CD8-positive, alpha-beta memory T cell (primary cell): ENCODE results near the gene HMCN2. TPM values are rescaled to one million over a fixed set of nuclear protein-coding genes. Genes with fewer than 3 reads are reported as not detected.

Experiments used
- CTCF ChIA-PET: fragments of 350-600 bp; sonication (Branson Sonifier 250); formaldehyde crosslinking; loops from one replicate; lab custom pipeline; 2021; ENCODE audit warnings: antibody characterized with exemption; lab: Charles Lee
- POLR2A ChIA-PET: fragments of 350-600 bp; sonication (Branson Sonifier 250); formaldehyde crosslinking; loops from one replicate; lab custom pipeline; 2021; ENCODE audit warnings: antibody characterized with exemption; lab: Charles Lee
- DNase-seq, 5 donors: peaks; one replicate each; pipeline versions ENCODE4 v3.0.0 to v3.0.0-alpha.2; 2020 to 2022; ENCODE audit warnings: mixed read lengths in 1 of 5
- H3K27ac ChIP-seq: one replicate; pipeline ENCODE4 v1.7.0; 2013; ENCODE audit warnings: low read depth, mild to moderate bottlenecking, low read length, moderate library complexity
- H3K27me3 ChIP-seq: 2 replicates; pipeline ENCODE4 v1.7.0; 2013; ENCODE audit warnings: low read length, mild to moderate bottlenecking; ENCODE audit not compliant: insufficient read depth, poor library complexity, severe bottlenecking
- H3K36me3 ChIP-seq: 2 replicates; pipeline ENCODE4 v1.7.0; 2013; ENCODE audit warnings: mild to moderate bottlenecking, low read length, moderate library complexity; ENCODE audit not compliant: insufficient read depth
- H3K4me1 ChIP-seq: 2 replicates; pipeline ENCODE4 v1.7.0; 2013; ENCODE audit warnings: mild to moderate bottlenecking, low read length, moderate library complexity; ENCODE audit not compliant: insufficient read depth
- H3K4me3 ChIP-seq: 2 replicates; pipeline ENCODE4 v1.7.0; 2013; ENCODE audit warnings: mild to moderate bottlenecking, low read length
- H3K9me3 ChIP-seq: 2 replicates; pipeline ENCODE4 v1.7.0; 2013; ENCODE audit warnings: mild to moderate bottlenecking, low read length
- H3K27ac Mint-ChIP-seq, 8 donors: one replicate each; pipeline ENCODE4 v1.8.0; 2020 to 2021; ENCODE audit warnings: mixed read lengths in 8 of 8, mild to moderate bottlenecking in 6 of 8, inconsistent platforms in 3 of 8, moderate library complexity in 3 of 8
- H3K27me3 Mint-ChIP-seq, 2 donors: one replicate each; pipeline ENCODE4 v1.8.0; 2020 to 2021; ENCODE audit warnings: mixed read lengths in 2 of 2, mild to moderate bottlenecking in 1 of 2, moderate library complexity in 1 of 2
- H3K36me3 Mint-ChIP-seq, 3 donors: one replicate each; pipeline ENCODE4 v1.8.0; 2020 to 2021; ENCODE audit warnings: mixed read lengths in 3 of 3, inconsistent platforms in 1 of 3, mild to moderate bottlenecking in 1 of 3
- H3K4me1 Mint-ChIP-seq, 3 donors: one replicate each; pipeline ENCODE4 v1.8.0; 2020 to 2021; ENCODE audit warnings: mixed read lengths in 3 of 3, inconsistent platforms in 1 of 3, mild to moderate bottlenecking in 1 of 3
- H3K4me3 Mint-ChIP-seq, 7 donors: one replicate each; pipeline ENCODE4 v1.8.0; 2020 to 2021; ENCODE audit warnings: mixed read lengths in 7 of 7, mild to moderate bottlenecking in 6 of 7, moderate library complexity in 4 of 7, inconsistent platforms in 2 of 7
- H3K9me3 Mint-ChIP-seq, 5 donors: one replicate each; pipeline ENCODE4 v1.8.0; 2020 to 2022; ENCODE audit warnings: mixed read lengths in 5 of 5, mild to moderate bottlenecking in 3 of 5, moderate library complexity in 2 of 5, inconsistent platforms in 1 of 5
- polyA plus RNA-seq: library from polyadenylated mRNA; unstranded; fragments of 300-500 nt; fragmentation: Illumina TruSeq; gene quantifications from one replicate; pipeline ENCODE4 v1.2.3, GENCODE V29; 2021
- total RNA-seq, 2 experiments: library from RNA; stranded (reverse); gene quantifications; one replicate each; pipeline ENCODE4 v1.2.3, GENCODE V29; 2021

The HMCN2 gene
- total and polyA plus RNA-seq, 3 experiments from 2014 or later: not detected

DNA sequence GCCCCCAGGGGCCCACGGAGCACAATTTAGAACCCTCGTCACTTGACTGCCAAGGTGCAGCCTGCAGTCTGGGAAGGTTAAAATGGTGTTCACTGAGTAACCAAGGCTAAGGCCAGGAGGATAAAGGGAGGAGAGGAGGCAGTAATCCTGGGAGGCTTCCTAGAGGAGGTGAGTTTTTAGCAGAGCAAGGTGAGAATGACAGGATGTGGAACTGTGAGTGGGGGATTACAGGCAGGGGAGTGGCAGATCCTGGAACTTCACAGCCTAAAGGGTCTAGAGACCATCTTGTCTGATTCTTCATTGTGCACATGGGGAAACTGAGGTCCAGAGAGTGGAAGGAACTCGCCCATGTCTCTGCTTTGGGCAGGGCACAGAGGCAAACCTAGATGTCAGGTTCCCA, 136.7 kb downstream of the HMCN2 start:
- Histone ChIP-seq H3K4me3 (no peak overlapping the region), H3K9me3 (no peaks in the 10 kb centered on the region), H3K4me1 (no peaks in the 10 kb centered on the region), H3K27ac (no peak overlapping the region), H3K36me3 (no peaks in the 10 kb centered on the region), H3K27me3 (no peaks in the 10 kb centered on the region)
- DNase-seq: no peak
- ChIA-PET CTCF (no interaction called here), POLR2A (no interaction called here)
- H3K27ac Mint-ChIP-seq: no peak overlapping the region
- no peaks in the 10 kb centered on the region for H3K9me3 Mint-ChIP-seq
- H3K27me3 Mint-ChIP-seq: peaks cover 1 to 13% of the 10 kb centered on the region in 2 donors
- no peak overlapping the region for H3K4me3 Mint-ChIP-seq
- no peaks in the 10 kb centered on the region for H3K4me1 Mint-ChIP-seq
- H3K36me3 Mint-ChIP-seq: no peaks in the 10 kb centered on the region

DNA sequence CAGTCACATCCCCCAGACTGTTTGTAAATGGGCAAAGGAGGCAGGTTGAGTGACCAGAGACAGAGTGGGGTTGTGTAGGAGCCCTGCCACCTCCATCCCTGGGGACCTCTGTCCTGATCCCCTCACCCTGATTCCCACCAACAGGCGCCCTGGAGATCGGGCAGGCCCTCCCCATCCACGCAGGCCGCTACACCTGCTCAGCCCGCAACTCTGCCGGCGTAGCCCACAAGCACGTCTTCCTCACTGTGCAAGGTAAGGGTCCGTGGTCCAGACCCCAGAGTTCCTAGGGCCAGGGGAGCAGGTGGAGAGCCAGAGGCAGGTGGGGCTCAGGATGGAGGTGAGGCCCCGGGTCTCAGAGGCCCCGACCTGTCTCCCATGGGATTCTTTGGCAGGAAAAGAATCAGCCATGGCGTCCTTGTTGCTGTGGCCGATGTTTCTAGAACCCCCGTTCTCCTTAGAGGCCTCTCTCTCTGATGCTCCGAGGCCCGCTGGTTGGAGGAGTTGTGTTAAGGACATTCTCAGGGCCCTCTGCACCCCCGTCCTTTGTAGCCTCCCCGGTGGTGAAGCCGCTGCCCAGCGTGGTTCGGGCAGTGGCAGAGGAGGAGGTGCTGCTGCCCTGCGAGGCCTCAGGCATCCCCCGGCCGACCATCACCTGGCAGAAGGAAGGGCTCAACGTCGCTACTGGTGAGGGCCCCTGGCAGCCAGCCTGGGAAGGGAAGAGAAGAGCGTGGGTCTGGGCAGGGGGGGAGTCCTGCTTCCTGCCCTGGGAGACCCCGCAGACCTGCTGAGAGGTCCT, 137.3 kb downstream of the HMCN2 start:
- Mint-ChIP-seq H3K27me3 (peaks cover 1 to 13% of the 10 kb centered on the region in 2 donors), H3K4me1 (no peaks in the 10 kb centered on the region), H3K36me3 (no peaks in the 10 kb centered on the region), H3K4me3 (no peak overlapping the region), H3K27ac (no peak overlapping the region), H3K9me3 (no peaks in the 10 kb centered on the region)
- Histone ChIP-seq H3K27ac (no peak overlapping the region), H3K27me3 (no peaks in the 10 kb centered on the region), H3K36me3 (no peaks in the 10 kb centered on the region), H3K4me3 (no peak overlapping the region), H3K4me1 (no peaks in the 10 kb centered on the region), H3K9me3 (no peaks in the 10 kb centered on the region)
- POLR2A ChIA-PET: no interaction called here
- no peak for DNase-seq
- CTCF ChIA-PET: no interaction called here

- Mint-ChIP-seq H3K4me3 (no peak overlapping the region), H3K9me3 (no peaks in the 10 kb centered on the region), H3K27me3 (peaks cover 1 to 13% of the 10 kb centered on the region in 2 donors), H3K36me3 (no peaks in the 10 kb centered on the region), H3K27ac (no peak overlapping the region), H3K4me1 (no peaks in the 10 kb centered on the region)
- Histone ChIP-seq H3K27me3 (no peaks in the 10 kb centered on the region), H3K4me3 (no peak overlapping the region), H3K27ac (no peak overlapping the region), H3K4me1 (no peaks in the 10 kb centered on the region), H3K36me3 (no peaks in the 10 kb centered on the region), H3K9me3 (no peaks in the 10 kb centered on the region)
- ChIA-PET CTCF (no interaction called here), POLR2A (no interaction called here)
- no peak for DNase-seq
These were observed 140.2 kb downstream of the HMCN2 start for GRCh38 chr9:130405657-130406257.

DNA sequence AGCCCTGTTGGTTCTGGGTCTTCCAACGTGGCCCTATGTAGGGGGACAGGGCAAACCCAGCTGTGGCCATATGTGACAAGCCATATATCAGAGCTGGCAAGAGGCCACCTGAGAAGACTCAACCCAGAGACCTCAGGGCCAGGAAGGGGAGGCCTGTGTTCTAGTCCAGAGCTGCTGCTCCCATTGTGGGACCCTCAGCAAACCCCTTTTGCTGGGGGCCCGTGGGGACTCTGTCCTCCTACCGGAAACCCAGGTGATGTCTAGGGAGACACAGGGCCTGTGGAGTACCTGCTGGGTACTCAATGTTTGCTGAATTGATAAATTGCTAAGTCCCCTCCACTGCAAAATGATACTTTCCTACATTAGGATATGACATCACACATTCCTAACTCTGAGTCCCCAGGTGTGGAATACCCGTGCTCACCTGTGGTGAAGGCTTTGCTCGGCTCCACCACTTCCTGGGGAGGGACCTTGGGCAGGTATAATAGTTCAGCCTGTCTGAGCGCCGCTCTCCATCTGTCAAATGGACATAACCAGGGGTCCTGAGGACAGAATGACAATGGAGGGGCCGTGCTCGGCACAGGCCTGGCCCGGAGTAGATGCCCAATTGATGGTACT, 140.8 kb downstream of the HMCN2 start:
- POLR2A ChIA-PET: no interaction called here
- no peaks in the 10 kb centered on the region for H3K4me1 Mint-ChIP-seq
- Histone ChIP-seq H3K4me3 (no peak overlapping the region), H3K4me1 (no peaks in the 10 kb centered on the region), H3K27me3 (no peaks in the 10 kb centered on the region), H3K27ac (no peak overlapping the region), H3K9me3 (no peaks in the 10 kb centered on the region), H3K36me3 (no peaks in the 10 kb centered on the region)
- no peak for DNase-seq
- H3K4me3 Mint-ChIP-seq: no peak overlapping the region
- H3K27ac Mint-ChIP-seq: no peak overlapping the region
- H3K27me3 Mint-ChIP-seq: peaks cover 1 to 13% of the 10 kb centered on the region in 2 donors
- CTCF ChIA-PET: no interaction called here
- H3K9me3 Mint-ChIP-seq: no peaks in the 10 kb centered on the region
- no peaks in the 10 kb centered on the region for H3K36me3 Mint-ChIP-seq

- Mint-ChIP-seq H3K4me1 (no peaks in the 10 kb centered on the region), H3K9me3 (no peaks in the 10 kb centered on the region), H3K36me3 (no peaks in the 10 kb centered on the region), H3K27me3 (peaks cover 3 to 5% of the 10 kb centered on the region in 2 donors), H3K4me3 (no peak overlapping the region), H3K27ac (peak overlapping the region in 1 of 8 donors; percentile 40)
- no peaks in the 10 kb centered on the region for H3K27me3 ChIP-seq
- H3K27ac ChIP-seq: no peak overlapping the region
- H3K4me1 ChIP-seq: no peaks in the 10 kb centered on the region
- ChIA-PET CTCF (interaction anchor here (0.5 kb wide), 1 partner anchor 171 kb away, joined by 3 read pairs; no protein-coding TSS in a partner anchor), POLR2A (no interaction called here)
- DNase-seq: no peak
- no peak overlapping the region for H3K4me3 ChIP-seq
- H3K36me3 ChIP-seq: no peaks in the 10 kb centered on the region
- no peaks in the 10 kb centered on the region for H3K9me3 ChIP-seq
These were observed 142.5 kb downstream of the HMCN2 start for GRCh38 chr9:130407916-130408663.

- CTCF ChIA-PET: no interaction called here
- Histone ChIP-seq H3K4me1 (no peaks in the 10 kb centered on the region), H3K9me3 (no peaks in the 10 kb centered on the region), H3K36me3 (no peaks in the 10 kb centered on the region), H3K27ac (no peak overlapping the region), H3K4me3 (no peak overlapping the region), H3K27me3 (no peaks in the 10 kb centered on the region)
- H3K4me3 Mint-ChIP-seq: no peak overlapping the region
- H3K4me1 Mint-ChIP-seq: no peaks in the 10 kb centered on the region
- DNase-seq: no peak
- POLR2A ChIA-PET: no interaction called here
- H3K27me3 Mint-ChIP-seq: peaks cover 3 to 5% of the 10 kb centered on the region in 2 donors
- H3K27ac Mint-ChIP-seq: no peak overlapping the region
- no peaks in the 10 kb centered on the region for H3K9me3 Mint-ChIP-seq
- H3K36me3 Mint-ChIP-seq: no peaks in the 10 kb centered on the region
These were observed 143.1 kb downstream of the HMCN2 start for GRCh38 chr9:130408669-130409068.

GRCh38 chr9:130409246-130409645, 143.7 kb downstream of the HMCN2 start:
- no peak overlapping the region for H3K4me3 Mint-ChIP-seq
- no peaks in the 10 kb centered on the region for H3K36me3 Mint-ChIP-seq
- no peak overlapping the region for H3K27ac Mint-ChIP-seq
- Histone ChIP-seq H3K27ac (no peak overlapping the region), H3K36me3 (no peaks in the 10 kb centered on the region), H3K9me3 (no peaks in the 10 kb centered on the region), H3K4me1 (no peaks in the 10 kb centered on the region), H3K4me3 (no peak overlapping the region), H3K27me3 (no peaks in the 10 kb centered on the region)
- ChIA-PET CTCF (no interaction called here), POLR2A (no interaction called here)
- H3K4me1 Mint-ChIP-seq: no peaks in the 10 kb centered on the region
- DNase-seq: no peak
- no peaks in the 10 kb centered on the region for H3K9me3 Mint-ChIP-seq
- peaks cover 0 to 2% of the 10 kb centered on the region in 2 donors for H3K27me3 Mint-ChIP-seq

- no peak for DNase-seq
- H3K27me3 Mint-ChIP-seq: peaks cover 0 to 2% of the 10 kb centered on the region in 2 donors
- ChIA-PET POLR2A (no interaction called here), CTCF (no interaction called here)
- Histone ChIP-seq H3K4me1 (no peaks in the 10 kb centered on the region), H3K27me3 (no peaks in the 10 kb centered on the region), H3K27ac (no peak overlapping the region), H3K9me3 (no peaks in the 10 kb centered on the region), H3K4me3 (no peak overlapping the region), H3K36me3 (no peaks in the 10 kb centered on the region)
- no peaks in the 10 kb centered on the region for H3K36me3 Mint-ChIP-seq
- H3K4me3 Mint-ChIP-seq: no peak overlapping the region
- H3K9me3 Mint-ChIP-seq: no peaks in the 10 kb centered on the region
- peak overlapping the region in 1 of 8 donors; percentile 41 for H3K27ac Mint-ChIP-seq
- no peaks in the 10 kb centered on the region for H3K4me1 Mint-ChIP-seq
These were observed 144.9 kb downstream of the HMCN2 start for GRCh38 chr9:130410443-130410842.
